Loucy (cell line): ENCODE measurements around the gene NECTIN2.
"Not testable (repeated sequence)": the region's sequence is repeated elsewhere in the genome, so short reads cannot be mapped to it uniquely, and the experiment has no call there.

Source experiments
- H2AFZ ChIP-seq: fragments of 200-600 bp; sonication (generic); 2 replicates; pipeline ENCODE4 v1.6.0; 2016; ENCODE audit warnings: antibody characterized with exemption, mild to moderate bottlenecking, low read length, moderate library complexity
- H3F3A ChIP-seq: fragments of 200-600 bp; 2 replicates; pipeline ENCODE4 v1.6.0; 2016; ENCODE audit warnings: antibody characterized with exemption, low read depth, mild to moderate bottlenecking
- H3K27me3 ChIP-seq: fragments of 200-600 bp; sonication (generic); 2 replicates; pipeline ENCODE4 v1.6.1; 2014; ENCODE audit warnings: low read length, mild to moderate bottlenecking; ENCODE audit not compliant: insufficient read depth, poor library complexity, severe bottlenecking
- H3K36me3 ChIP-seq: fragments of 200-600 bp; sonication (generic); 2 replicates; pipeline ENCODE4 v1.6.1; 2016; ENCODE audit warnings: low read length; ENCODE audit not compliant: insufficient read depth
- H3K4me1 ChIP-seq: fragments of 200-600 bp; sonication (generic); 2 replicates; pipeline ENCODE4 v1.5.1; 2014; ENCODE audit warnings: low read length, mild to moderate bottlenecking; ENCODE audit not compliant: insufficient read depth, poor library complexity, severe bottlenecking
- H3K4me2 ChIP-seq: fragments of 200-600 bp; sonication (generic); 2 replicates; pipeline ENCODE4 v1.6.0; 2014; ENCODE audit warnings: antibody characterized with exemption, low read length, low read depth, mild to moderate bottlenecking; ENCODE audit not compliant: poor library complexity, severe bottlenecking
- H3K4me3 ChIP-seq: fragments of 200-600 bp; sonication (generic); 2 replicates; pipeline ENCODE4 v1.5.1; 2014; ENCODE audit warnings: low read length, mild to moderate bottlenecking, mixed read lengths; ENCODE audit not compliant: poor library complexity, severe bottlenecking
- H3K79me2 ChIP-seq: fragments of 200-600 bp; sonication (generic); 2 replicates; pipeline ENCODE4 v1.6.1; 2014; ENCODE audit warnings: low read length; ENCODE audit not compliant: insufficient read depth
- H3K9ac ChIP-seq: fragments of 200-600 bp; sonication (generic); 2 replicates; pipeline ENCODE4 v1.6.0; 2014; ENCODE audit warnings: mild to moderate bottlenecking, low read depth, low read length, moderate library complexity; ENCODE audit not compliant: poor library complexity, severe bottlenecking
- H3K9me2 ChIP-seq: fragments of 200-600 bp; sonication (generic); replicated peaks from 2 replicates; pipeline ENCODE4 v1.6.1; 2016; ENCODE audit warnings: low read depth, low read length, mixed read lengths
- H3K9me3 ChIP-seq: fragments of 200-600 bp; sonication (generic); 2 replicates; pipeline ENCODE4 v1.6.1; 2014; ENCODE audit warnings: mild to moderate bottlenecking, antibody characterized with exemption, low read length, low read depth; ENCODE audit not compliant: insufficient read depth
- H4K20me1 ChIP-seq: fragments of 200-600 bp; sonication (generic); 2 replicates; pipeline ENCODE4 v1.6.0; 2014; ENCODE audit warnings: antibody characterized with exemption, low read length, mild to moderate bottlenecking; ENCODE audit not compliant: insufficient read depth, poor library complexity, severe bottlenecking
- CTCF ChIP-seq: fragments of 200-600 bp; sonication (generic); conservative IDR thresholded peaks from 2 replicates; pipeline ENCODE4 v1.5.1; 2014; ENCODE audit warnings: mild to moderate bottlenecking, antibody characterized with exemption, low read length
- EZH2phosphoT487 ChIP-seq: fragments of 200-600 bp; IDR thresholded peaks from 2 replicates; pipeline ENCODE4 v1.6.1; 2018; ENCODE audit warnings: antibody characterized with exemption, mild to moderate bottlenecking, moderate library complexity, borderline replicate concordance

NECTIN2 gene

DNA sequence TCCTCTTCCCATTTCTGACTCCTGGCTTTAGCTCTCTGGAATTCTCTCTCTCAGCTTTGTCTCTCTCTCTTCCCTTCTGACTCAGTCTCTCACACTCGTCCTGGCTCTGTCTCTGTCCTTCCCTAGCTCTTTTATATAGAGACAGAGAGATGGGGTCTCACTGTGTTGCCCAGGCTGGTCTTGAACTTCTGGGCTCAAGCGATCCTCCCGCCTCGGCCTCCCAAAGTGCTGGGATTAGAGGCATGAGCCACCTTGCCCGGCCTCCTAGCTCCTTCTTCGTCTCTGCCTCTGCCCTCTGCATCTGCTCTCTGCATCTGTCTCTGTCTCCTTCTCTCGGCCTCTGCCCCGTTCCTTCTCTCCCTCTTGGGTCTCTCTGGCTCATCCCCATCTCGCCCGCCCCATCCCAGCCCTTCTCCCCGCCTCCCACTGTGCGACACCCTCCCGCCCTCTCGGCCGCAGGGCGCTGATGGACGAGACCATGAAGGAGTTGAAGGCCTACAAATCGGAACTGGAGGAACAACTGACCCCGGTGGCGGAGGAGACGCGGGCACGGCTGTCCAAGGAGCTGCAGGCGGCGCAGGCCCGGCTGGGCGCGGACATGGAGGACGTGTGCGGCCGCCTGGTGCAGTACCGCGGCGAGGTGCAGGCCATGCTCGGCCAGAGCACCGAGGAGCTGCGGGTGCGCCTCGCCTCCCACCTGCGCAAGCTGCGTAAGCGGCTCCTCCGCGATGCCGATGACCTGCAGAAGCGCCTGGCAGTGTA is 62.2 kb downstream of the NECTIN2 start:
- Histone ChIP-seq H3K9me2 (no peaks in the 10 kb centered on the region), H3K4me1 (no peaks in the 10 kb centered on the region), H3F3A (no peaks in the 10 kb centered on the region), H3K27me3 (no peaks in the 10 kb centered on the region), H2AFZ (no peak overlapping the region), H4K20me1 (no peaks in the 10 kb centered on the region), H3K9ac (no peak overlapping the region), H3K9me3 (no peaks in the 10 kb centered on the region), H3K79me2 (no peaks in the 10 kb centered on the region), H3K36me3 (peaks cover 1% of the 10 kb centered on the region; the same call in 1 of the 2 replicates), H3K4me3 (no peak overlapping the region), H3K4me2 (no peak overlapping the region)
- TF ChIP-seq EZH2phosphoT487 (no peak), CTCF (no peak)

GRCh38 chr19:44908836-44909261 is 62.8 kb downstream of the NECTIN2 start:
- Histone ChIP-seq H3F3A (no peaks in the 10 kb centered on the region), H3K79me2 (no peaks in the 10 kb centered on the region), H4K20me1 (no peaks in the 10 kb centered on the region), H3K9me3 (no peaks in the 10 kb centered on the region), H3K9me2 (no peaks in the 10 kb centered on the region), H3K4me1 (no peaks in the 10 kb centered on the region), H3K27me3 (no peaks in the 10 kb centered on the region), H2AFZ (no peak overlapping the region), H3K9ac (no peak overlapping the region), H3K36me3 (no peaks in the 10 kb centered on the region), H3K4me3 (no peak overlapping the region), H3K4me2 (no peak overlapping the region)
- TF ChIP-seq CTCF (no peak), EZH2phosphoT487 (no peak)

DNA sequence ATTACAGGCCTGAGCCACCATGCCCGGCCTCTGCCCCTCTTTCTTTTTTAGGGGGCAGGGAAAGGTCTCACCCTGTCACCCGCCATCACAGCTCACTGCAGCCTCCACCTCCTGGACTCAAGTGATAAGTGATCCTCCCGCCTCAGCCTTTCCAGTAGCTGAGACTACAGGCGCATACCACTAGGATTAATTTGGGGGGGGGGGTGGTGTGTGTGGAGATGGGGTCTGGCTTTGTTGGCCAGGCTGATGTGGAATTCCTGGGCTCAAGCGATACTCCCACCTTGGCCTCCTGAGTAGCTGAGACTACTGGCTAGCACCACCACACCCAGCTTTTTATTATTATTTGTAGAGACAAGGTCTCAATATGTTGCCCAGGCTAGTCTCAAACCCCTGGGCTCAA is 63.7 kb downstream of the NECTIN2 start:
- H4K20me1 ChIP-seq, result no peaks in the 10 kb centered on the region
- H3K4me2 ChIP-seq, result no peak overlapping the region
- no peak overlapping the region for H3K9ac ChIP-seq
- H3K9me2 ChIP-seq, result no peaks in the 10 kb centered on the region
- no peaks in the 10 kb centered on the region for H3K79me2 ChIP-seq
- no peaks in the 10 kb centered on the region for H3K36me3 ChIP-seq
- no peak overlapping the region for H2AFZ ChIP-seq
- no peak for TF ChIP-seq CTCF
- TF ChIP-seq EZH2phosphoT487, result no peak
- H3K9me3 ChIP-seq, result no peaks in the 10 kb centered on the region
- no peaks in the 10 kb centered on the region for H3F3A ChIP-seq
- no peaks in the 10 kb centered on the region for H3K4me1 ChIP-seq
- no peak overlapping the region for H3K4me3 ChIP-seq
- no peaks in the 10 kb centered on the region for H3K27me3 ChIP-seq

GRCh38 chr19:44911896-44912295 is 65.8 kb downstream of the NECTIN2 start:
- H3K9me3 ChIP-seq, H3K9ac ChIP-seq, H3K79me2 ChIP-seq, H3K4me1 ChIP-seq, H2AFZ ChIP-seq, H3F3A ChIP-seq, H3K4me2 ChIP-seq, H3K4me3 ChIP-seq, H3K9me2 ChIP-seq, H3K27me3 ChIP-seq, H4K20me1 ChIP-seq, H3K36me3 ChIP-seq: not testable (repeated sequence)
